Measurements from ENCODE around the gene DCDC2.
"Not testable (repeated sequence)": the region's sequence is repeated elsewhere in the genome, so short reads cannot be mapped to it uniquely, and the experiment has no call there.

Gene DCDC2

DNA sequence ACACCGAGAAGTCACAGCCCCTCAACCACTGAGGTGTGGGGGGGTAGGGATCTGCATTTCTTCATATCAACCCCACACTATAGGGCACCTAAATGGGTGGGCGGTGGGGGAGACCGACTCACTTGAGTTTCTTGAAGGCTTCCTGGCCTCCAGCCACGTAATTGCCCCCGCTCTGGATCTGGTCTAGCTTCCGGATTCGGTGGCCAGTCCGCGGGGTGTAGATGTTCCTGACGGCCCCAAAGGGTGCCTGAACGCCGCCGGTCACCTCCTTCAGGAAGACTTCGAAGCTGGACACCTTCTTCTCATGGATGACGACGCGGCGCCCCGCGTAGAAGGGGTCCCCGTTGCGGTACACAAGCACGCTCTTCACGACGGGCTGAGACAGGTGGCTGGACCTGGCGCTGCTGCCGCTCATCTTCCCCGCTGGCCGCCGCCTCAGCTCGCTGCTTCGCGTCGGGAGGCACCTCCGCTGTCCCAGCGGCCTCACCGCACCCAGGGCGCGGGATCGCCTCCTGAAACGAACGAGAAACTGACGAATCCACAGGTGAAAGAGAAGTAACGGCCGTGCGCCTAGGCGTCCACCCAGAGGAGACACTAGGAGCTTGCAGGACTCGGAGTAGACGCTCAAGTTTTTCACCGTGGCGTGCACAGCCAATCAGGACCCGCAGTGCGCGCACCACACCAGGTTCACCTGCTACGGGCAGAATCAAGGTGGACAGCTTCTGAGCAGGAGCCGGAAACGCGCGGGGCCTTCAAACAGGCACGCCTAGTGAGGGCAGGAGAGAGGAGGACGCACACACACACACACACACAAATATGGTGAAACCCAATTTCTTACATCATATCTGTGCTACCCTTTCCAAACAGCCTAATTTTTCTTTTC lies at the start of gene DCDC2:
Gene DCDC2 (minus strand): TSS at position 724 of the 883 bp plus-strand sequence. CDS start 309 bp downstream, at position 415.
- peak within 1 kb of the TSS; percentile 24; the same call in 1 of the 2 replicates for H3K4me3 ChIP-seq (ENCODE audit: low read length)
- no peak for DNase-seq (ENCODE audit: low read depth)
- TF ChIP-seq, protein P1, sequence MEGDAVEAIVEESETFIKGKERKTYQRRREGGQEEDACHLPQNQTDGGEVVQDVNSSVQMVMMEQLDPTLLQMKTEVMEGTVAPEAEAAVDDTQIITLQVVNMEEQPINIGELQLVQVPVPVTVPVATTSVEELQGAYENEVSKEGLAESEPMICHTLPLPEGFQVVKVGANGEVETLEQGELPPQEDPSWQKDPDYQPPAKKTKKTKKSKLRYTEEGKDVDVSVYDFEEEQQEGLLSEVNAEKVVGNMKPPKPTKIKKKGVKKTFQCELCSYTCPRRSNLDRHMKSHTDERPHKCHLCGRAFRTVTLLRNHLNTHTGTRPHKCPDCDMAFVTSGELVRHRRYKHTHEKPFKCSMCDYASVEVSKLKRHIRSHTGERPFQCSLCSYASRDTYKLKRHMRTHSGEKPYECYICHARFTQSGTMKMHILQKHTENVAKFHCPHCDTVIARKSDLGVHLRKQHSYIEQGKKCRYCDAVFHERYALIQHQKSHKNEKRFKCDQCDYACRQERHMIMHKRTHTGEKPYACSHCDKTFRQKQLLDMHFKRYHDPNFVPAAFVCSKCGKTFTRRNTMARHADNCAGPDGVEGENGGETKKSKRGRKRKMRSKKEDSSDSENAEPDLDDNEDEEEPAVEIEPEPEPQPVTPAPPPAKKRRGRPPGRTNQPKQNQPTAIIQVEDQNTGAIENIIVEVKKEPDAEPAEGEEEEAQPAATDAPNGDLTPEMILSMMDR (conservative IDR thresholded peaks at IDR 0.05; ENCODE audit: low read length): no peak

DNA sequence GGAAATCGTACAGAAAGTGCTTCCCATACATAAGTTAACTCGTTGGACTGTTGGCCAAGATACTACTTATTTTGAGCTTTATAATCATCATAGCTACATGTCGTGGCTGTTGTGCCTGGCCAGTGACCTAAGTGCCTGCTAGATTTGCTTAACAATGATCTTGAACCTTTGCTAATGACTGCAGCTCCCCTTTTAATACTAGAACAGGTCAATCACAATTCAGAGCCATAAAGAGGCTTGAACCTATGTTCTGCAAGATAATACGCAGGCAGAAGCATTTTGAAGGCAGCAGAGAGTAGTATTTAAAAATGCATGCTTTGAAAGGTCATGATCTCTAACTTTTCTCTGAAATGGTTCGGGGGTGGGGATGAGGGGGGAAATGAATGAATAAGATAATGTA lies 47.4 kb upstream of the DCDC2 start:
- TF ChIP-seq, protein P1 (conservative IDR thresholded peaks at IDR 0.05; ENCODE audit: low read length): no peak
- H3K4me3 ChIP-seq (ENCODE audit: low read length): no peak overlapping the region
- no peak for DNase-seq (ENCODE audit: low read depth)

DNA sequence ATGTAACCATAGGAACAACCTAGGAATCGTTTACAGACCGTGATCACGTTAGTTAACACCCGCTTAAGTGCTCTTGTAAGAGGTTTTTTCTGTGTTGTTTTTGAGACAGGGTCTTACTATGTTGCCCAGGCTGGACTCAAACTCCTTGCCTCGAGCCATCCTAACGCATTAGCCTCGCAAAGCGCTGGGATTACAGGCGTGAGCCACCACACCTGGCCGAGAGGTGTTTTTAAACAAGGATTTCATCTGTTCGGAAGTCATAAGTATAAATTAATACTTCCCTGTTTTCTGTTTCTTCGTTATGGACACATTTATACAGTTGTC lies 45.6 kb upstream of the DCDC2 start:
- no peak for DNase-seq (ENCODE audit: low read depth)
- TF ChIP-seq, protein P1 (conservative IDR thresholded peaks at IDR 0.05; ENCODE audit: low read length): no peak
- peak overlapping the region; percentile 95 for H3K4me3 ChIP-seq (ENCODE audit: low read length)

DNA sequence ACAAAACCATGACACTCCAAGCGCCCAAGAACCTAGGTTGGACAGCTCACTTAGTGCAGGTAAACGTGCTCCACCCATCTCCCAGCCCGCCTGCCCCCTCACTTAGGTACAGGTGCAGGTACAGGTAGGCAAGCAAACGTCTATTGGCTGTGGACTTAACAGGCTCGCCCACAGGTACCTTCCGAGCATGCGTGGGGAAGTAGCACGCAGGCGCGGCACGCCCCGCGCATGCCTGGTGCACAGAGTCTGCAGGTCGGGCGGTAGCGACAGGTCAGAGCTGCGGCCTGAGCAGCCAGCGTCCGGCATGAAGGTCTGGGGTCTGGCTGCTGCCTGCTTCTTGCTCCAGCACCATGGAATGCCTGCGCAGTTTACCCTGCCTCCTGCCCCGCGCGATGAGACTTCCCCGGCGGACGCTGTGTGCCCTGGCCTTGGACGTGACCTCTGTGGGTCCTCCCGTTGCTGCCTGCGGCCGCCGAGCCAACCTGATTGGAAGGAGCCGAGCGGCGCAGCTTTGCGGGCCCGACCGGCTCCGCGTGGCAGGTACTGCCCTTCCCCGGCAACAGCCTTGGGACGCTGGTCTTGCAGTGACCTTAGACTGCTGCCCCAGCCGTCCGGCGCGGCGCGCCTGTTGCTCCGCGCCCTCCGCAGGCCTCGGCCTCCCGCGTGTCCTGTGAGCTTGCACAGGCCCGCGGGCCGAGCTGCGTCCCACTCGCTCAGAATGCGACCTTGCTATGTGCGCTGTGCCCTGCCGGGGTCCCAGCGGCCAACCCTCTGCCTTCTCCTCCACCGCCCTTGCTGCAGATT lies 45.0 kb upstream of the DCDC2 start, which contains the start of gene MRS2:
Gene MRS2 (plus strand): TSS at position 240 of the 804 bp plus-strand sequence. CDS start 111 bp downstream, at position 351.
- peak within 1 kb of the TSS; percentile 95 for H3K4me3 ChIP-seq (ENCODE audit: low read length)
- TF ChIP-seq, protein P1 (conservative IDR thresholded peaks at IDR 0.05; ENCODE audit: low read length): no peak
- DNase-seq (ENCODE audit: low read depth): peak; percentile 68

DNA sequence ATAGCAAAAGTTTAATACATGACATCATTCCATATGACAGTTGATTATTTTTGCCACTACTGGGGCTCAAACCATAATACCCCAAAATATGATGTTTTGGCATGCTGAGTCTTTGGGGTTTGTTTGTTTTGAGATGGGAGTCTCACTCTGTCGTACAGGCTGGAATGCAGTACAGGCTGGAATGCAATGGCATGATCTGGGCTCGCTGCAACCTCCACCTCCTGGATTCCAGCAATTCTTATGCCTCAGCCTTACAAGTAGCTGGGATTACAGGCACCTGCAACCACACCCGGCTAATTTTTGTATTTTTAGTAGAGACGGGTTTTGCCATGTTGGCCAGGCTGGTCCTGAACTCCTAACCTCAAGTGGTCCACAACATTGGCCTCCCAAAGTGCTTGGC lies 43.6 kb upstream of the DCDC2 start:
- no peak overlapping the region for H3K4me3 ChIP-seq (ENCODE audit: low read length)
- TF ChIP-seq, protein P1 (conservative IDR thresholded peaks at IDR 0.05; ENCODE audit: low read length): no peak
- no peak for DNase-seq (ENCODE audit: low read depth)

DNA sequence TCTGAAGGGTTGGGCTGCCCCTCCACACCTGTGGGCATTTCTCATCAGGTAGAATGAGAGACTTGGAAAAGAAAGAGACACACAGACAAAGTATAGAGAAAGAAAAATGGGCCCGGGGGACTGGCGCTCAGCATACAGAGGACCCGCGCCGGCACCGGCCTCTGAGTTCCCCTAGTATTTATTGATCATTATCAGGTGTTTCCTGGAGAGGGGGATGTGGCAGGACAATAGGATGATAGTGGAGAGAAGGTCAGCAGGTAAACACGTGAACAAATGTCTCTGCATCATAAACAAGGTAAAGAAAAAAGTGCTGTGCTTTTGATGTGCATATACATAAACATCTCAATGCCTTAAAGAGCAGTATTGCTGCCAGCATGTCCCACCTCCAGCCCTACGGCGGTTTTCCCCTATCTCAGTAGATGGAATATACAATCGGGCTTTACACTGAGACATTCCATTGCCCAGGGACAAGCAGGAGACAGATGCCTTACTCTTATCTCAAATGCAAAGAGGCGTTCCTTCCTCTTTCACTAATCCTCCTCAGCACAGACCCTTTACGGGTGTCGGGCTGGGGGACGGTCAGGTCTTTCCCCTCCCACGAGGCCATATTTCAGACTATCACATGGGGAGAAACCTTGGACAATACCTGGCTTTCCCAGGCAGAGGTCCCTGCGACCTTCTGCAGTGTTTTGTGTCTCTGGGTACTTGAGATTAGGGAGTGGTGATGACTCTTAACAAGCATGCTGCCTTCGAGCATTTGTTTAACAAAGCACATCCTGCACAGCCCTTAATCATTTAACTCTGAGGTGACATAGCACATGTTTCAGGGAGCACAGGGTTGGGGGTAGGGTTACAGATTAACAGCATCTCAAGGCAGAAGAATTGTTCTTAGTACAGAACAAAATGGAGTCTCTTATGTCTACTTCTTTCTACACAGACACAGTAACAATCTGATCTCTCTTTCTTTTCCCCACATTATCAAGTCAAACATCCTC lies 42.5 kb upstream of the DCDC2 start:
- not testable (repeated sequence) for DNase-seq (ENCODE audit: low read depth)

More for the DNA sequence above, 42.5 kb upstream of the DCDC2 start:
- H3K4me3 ChIP-seq (ENCODE audit: low read length): not testable (repeated sequence)

All from AG10803 (cell line).